Measurements from ENCODE around the gene BDKRB2.

DNA sequence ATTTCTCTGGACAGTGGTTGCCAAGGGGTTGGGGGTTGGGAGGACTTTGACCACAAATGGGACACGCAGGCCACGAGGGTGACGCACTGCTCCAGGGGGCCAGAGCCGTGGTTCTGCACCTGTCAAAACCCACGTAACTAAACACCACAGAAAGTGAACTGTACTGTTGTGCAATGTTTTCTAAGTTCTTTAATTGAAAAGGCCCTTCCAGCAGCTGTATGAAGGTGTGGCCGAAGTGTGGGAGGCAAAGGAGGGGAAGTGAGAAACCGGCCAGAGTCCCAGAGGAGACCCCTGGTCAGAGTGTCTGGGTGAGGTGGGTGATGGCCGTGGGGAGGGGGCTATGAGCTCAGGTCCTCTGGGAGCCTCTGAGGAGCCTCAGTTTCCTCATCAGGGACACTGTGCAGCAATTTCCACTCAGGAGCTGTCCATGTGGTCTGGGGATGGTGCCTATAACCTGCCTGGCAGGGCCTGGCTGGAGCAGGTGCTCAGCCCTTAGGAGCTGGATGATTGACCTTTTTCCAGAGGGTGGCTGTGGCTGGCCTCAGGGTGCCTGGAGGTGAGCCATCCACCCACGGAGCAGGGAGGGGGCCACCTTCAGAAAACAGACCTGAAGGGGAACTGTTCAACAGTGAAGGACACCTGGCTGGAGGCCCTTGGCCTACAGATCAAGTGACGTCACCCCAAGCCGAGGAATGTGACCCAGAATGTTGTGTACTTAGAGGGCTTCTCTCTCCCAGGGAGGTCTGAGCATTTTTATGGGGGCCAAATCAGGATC, 9.8 kb upstream of the BDKRB2 start:
- no peak for TF ChIP-seq EZH2 (IDR thresholded peaks at IDR 0.05; ENCODE audit: borderline replicate concordance, low read depth, low read length, severe bottlenecking)
- TF ChIP-seq, protein P1, sequence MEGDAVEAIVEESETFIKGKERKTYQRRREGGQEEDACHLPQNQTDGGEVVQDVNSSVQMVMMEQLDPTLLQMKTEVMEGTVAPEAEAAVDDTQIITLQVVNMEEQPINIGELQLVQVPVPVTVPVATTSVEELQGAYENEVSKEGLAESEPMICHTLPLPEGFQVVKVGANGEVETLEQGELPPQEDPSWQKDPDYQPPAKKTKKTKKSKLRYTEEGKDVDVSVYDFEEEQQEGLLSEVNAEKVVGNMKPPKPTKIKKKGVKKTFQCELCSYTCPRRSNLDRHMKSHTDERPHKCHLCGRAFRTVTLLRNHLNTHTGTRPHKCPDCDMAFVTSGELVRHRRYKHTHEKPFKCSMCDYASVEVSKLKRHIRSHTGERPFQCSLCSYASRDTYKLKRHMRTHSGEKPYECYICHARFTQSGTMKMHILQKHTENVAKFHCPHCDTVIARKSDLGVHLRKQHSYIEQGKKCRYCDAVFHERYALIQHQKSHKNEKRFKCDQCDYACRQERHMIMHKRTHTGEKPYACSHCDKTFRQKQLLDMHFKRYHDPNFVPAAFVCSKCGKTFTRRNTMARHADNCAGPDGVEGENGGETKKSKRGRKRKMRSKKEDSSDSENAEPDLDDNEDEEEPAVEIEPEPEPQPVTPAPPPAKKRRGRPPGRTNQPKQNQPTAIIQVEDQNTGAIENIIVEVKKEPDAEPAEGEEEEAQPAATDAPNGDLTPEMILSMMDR (IDR thresholded peaks at IDR 0.05; ENCODE audit: borderline replicate concordance, extremely low read depth, low read length, poor library complexity, severe bottlenecking) = no peak
